ENCODE measurements around the gene PTTG1IP.
"Not testable (repeated sequence)": the region's sequence is repeated elsewhere in the genome, so short reads cannot be mapped to it uniquely, and the experiment has no call there.

The PTTG1IP gene

GRCh38 chr21:44845418-44846223 lies 27.9 kb downstream of the PTTG1IP start:
- DNase-seq = peak; percentile 75

DNA sequence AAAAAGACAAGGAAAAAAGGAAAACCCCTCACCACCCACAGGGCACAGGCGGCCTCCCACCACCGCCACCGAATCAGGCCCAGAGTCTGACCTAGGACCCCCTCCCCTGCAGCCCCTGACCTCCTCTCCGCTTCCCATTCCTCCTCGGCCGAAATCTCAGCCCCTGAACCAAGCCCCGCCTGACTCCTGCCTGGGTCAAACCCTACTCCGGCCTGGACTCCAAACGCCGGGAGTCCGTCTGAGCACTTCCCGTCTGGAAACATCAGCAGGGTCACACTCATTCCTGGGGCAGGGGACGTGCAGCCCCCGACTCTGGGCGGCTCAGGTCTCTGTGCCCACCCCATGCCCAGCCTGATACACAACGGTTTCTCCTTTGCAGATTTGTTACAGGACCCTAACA lies 29.2 kb downstream of the PTTG1IP start:
- no peak for DNase-seq

GRCh38 chr21:44842721-44843445 lies 30.6 kb downstream of the PTTG1IP start:
- DNase-seq = no peak

DNA sequence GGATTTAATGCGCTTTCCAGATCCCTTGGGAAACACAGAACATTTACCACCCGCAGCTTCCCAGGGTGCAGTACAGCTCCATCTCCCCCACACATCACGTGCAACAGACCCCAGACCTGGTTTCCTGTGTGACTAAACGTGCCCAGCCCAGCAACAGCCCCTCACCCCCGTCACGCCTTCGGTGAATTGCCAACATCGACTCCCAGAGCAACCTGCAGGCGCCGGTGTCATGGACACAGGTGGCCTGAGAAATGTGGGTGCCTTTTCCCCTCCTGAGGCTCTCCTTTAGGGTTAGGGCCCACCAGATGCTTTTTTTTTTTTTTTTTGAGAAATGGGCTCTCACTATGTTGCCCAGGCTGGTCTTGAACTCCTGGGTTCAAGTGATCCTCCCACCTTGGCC lies 31.4 kb downstream of the PTTG1IP start:
- DNase-seq = no peak

GRCh38 chr21:44840771-44841170 lies 32.7 kb downstream of the PTTG1IP start:
- no peak for DNase-seq

DNA sequence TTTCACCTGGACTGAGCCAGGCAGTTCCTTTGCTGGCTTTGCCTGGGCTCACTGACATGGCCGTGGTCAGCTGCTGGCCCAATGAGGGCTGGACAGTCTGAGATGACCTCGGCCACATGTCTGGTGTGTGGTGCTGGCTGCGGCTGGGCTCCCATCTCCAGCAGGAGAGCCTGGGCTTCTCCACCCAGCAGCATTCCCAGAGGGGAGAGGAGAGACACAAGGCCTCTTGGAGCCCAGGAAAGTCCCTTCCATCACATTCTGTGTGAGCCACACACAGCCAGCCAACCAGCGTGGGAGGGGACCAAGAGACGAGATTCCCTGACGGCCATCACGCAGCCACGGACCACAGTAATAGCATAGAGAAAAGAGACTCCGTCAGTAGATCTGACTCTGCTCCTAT lies 34.5 kb downstream of the PTTG1IP start:
- no peak for DNase-seq

- DNase-seq = no peak
Measured at GRCh38 chr21:44838039-44838895, 35.2 kb downstream of the PTTG1IP start.

GRCh38 chr21:44837537-44837936 lies 36.0 kb downstream of the PTTG1IP start:
- no peak for DNase-seq

DNA sequence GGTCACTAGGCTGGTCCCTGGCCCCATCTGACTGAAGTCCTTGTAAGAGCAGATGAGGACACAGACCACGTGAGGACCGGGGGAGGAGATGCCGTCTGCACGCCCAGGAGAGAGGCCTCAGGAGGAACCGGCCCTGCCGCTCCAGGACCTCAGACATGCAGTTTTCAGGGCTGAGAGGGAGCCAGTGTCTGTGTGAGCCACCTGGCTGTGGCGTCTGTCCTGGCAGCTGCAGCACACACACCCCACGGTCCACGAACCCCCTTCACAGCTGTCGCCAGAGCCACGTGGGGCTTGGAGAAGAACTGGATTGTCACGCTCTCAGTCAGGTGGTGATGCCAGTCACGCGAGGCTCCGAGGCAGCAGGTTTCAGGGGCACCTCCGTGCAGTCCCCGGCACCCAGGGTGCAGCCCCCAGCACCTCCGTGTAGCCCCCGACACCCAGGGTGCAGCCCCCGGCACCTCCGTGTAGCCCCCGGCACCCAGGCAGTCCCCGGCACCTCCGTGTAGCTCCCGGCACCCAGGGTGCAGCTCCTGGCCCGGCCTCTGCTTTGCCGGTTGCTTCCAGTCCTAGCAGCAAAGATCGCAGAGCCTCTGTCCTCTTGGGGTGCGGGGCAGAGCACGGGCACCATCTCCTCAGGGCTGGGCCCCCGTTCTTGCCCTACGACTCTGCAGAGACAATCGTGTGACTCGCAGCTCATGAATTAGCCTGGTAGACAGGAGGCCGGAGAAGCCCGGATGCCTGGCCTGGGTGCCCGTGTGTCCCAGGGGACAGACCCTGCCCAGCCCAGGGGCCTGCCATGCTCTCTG lies 36.6 kb downstream of the PTTG1IP start:
- DNase-seq = no peak

- no peak for DNase-seq
Measured at GRCh38 chr21:44836349-44836665, 37.2 kb downstream of the PTTG1IP start.

GRCh38 chr21:44835647-44835973 lies 37.9 kb downstream of the PTTG1IP start:
- no peak for DNase-seq

DNA sequence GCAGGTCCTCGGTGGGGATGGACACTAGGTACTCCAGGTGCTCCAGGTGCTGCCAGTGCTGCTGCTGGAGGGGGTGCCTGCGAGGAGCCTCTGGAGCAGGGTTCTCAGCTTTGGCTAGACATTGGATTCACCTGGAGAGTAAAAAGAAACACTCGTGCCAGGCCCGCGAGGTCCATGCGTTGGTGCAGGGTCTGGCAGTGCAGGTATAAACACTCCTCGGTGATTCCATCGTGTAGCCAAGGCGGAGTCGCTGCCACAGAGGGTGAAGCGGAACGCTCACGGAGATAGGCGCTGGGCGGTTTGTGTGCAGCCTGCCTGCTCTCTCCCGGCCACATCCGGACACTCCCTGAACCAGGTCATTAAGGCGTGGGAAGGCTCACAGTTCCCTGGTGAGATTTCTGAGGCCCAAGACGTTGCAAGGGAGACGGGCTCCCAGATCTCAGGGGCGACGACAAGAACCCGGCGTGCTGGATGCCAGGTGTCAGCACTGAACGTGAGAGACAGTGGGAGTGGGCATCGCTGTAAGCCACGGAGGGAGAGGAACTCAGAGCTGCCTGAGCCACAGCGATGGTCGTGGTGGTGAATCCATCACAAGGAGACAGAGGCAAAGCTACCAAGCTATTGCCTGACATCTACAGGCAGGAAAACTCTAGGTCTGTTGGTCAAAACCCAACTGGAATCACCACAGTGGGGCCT lies 38.4 kb downstream of the PTTG1IP start:
- no peak for DNase-seq

DNA sequence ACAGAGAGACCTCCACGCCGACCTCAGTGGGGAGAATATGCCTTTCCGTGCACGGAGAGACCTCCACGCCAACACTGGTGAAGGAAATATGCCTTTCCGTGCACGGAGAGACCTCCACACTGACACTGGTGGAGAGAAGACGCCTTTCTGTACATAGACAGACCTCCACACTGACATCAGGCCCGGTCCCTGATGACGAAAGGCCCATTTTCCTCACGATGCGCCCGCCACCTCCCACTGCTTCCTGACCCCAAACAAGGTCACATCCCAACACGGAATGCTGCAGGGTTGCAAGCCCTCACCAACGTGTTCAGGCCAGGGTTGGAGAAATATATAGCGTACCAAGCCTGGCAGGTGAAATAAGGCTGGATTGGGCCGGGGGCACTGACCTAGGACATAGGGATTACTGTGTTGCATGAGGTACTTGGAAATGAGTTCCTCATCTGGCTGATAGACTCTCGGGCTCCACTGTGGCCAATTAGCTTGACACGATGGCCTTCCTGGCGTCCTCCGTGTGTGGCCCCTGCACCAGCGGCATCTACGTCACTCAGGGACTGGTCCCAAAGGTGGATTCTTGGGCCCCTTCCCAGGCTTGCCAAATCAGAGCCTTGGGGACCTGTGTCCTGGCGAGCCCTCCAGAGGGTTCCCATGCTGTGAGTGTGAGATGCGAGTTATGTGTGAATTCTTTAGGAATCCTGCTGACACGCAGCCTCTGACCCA lies 39.1 kb downstream of the PTTG1IP start:
- no peak for DNase-seq

- no peak for DNase-seq
Measured at GRCh38 chr21:44833663-44834062, 39.8 kb downstream of the PTTG1IP start.

GRCh38 chr21:44832516-44833255 lies 40.8 kb downstream of the PTTG1IP start:
- DNase-seq = not testable (repeated sequence)

GRCh38 chr21:44831227-44831860 lies 42.1 kb downstream of the PTTG1IP start:
- DNase-seq = no peak

DNA sequence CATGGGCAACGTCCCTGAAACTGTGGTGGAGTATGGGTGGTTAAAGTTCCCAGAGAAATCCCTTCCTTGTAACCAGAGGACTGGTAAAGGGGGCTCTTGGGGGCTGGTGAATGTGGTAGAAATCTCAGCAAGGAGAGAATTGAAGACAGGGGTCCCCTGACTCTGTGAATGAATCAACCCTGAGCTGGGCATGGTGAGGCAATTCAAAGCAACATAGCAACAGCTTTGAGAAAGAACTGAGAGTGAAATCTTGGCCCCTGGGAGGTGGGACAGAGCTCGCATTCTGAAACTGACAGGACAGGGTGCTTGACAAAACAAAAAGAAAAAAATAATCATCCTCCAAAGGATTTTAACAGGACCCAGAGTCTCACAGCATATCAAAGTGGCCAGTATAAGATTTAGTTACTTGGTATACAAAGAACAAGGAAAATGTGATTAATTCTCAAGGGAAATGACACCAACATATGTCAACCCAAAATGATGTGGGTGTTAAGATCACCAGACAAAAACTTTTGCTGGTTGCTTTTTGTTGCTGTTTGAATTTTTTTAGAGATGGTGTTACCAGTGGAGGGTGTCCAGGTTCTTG lies 43.9 kb downstream of the PTTG1IP start:
- DNase-seq = no peak

DNA sequence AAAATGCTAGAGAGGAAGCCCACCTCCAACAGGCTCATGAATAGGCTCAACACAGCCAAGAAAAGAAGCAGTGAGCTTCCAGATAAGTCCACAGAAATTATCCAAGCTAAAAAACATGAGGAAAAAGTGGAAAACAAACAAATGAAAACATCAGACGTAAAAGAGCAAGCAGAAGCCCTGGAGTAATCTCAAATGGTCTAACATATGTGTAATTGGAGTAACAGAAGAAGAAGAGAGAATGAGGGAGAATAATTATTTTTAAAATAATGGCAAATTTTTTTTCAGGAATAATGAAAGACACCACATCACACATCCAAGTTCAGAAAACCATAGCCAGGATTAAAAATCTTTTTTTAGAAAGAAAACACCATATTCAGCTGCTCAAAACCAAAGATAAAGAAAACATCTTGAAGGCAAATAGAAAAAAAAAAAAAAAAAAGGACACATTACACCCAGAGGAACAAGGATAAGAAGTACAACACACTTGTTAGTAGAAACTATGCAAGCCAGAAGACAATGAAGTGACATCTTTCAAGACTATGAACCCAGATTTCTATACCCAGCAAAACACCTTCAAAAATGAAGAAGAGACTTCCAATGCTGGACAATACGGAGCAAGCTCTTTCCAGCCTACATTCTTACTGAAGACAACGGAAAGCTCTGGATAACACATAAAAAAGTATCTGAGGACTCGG lies 45.0 kb downstream of the PTTG1IP start:
- DNase-seq = no peak

- no peak for DNase-seq
Measured at GRCh38 chr21:44823179-44823660, 50.3 kb downstream of the PTTG1IP start.

Data from right kidney (tissue), 1 donor.